Right forelimb (tissue), 1 donor: Measurements from ENCODE around the gene GRB7.
"Not testable (repeated sequence)": the region's sequence is repeated elsewhere in the genome, so short reads cannot be mapped to it uniquely, and the experiment has no call there.

Experiments used
- DNase-seq: peaks from one replicate; pipeline ENCODE4 v3.0.0-alpha.2; 2018

Gene GRB7

DNA sequence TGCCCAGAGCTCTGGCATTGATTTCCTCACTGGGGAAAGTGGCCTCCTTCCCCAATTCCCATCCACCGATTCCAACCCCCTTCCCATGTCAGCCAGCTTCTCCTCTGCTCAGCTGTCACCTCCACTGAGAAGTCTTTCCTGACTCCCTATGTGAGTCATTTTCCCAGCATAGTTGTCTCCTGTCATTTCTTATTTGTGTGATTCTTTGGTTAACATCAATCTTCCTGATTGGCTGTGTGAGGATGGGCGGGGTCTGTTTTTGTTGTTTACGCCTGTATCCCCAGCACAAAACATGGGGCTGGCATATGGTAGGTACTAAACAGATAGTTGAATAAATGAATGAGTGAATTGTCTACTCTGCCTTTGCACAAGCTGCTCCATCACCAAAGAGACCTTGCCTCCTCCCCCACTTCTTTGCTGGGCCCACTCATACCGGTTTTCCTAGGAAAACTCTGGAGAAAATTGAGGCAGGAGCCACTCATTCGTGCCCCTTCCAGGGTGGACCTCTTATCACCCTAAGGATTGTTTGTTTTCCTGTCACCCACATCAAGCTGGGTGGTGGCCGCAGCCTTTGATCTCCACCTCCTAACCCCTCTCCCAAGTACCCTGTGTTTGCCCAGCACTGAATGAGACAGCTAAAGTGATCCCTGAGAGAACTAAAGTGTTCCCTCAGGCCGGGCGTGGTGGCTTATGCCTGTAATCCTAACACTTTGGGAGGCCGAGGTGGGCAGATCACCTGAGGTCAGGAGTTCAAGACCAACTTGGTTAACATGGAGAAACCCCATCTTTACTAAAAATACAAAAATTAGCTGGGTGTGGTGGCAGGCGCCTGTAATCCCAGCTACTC is 1.2 kb upstream of the GRB7 start:
- no peak for DNase-seq

DNA sequence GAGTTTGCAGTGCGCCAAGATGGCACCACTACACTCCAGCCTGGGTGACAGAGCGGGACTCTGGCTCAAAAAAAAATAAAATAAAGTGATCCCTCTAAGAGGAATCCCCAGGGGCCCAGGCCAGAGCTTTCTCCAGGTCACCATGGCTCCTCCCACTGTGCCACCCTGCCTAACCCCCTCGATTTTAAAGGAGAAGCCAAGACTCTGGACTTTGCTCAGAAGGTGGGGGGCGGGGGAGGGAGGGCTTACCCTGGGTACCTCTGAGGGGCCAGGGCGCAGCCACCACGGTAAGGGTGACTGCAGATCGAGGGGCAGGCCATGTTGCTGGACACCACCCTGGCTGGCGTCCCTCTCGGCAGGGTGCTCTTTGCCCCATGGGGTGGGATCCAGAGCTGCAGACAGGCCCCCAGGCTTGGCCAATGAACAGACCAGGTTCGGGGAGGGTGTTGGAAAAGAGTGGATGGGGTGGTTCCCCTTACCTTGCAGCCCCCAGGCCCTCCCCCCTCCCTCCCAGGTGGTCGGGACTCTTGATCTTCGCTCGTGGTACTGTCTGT is 455 bp upstream of the GRB7 start:
- DNase-seq: no peak

DNA sequence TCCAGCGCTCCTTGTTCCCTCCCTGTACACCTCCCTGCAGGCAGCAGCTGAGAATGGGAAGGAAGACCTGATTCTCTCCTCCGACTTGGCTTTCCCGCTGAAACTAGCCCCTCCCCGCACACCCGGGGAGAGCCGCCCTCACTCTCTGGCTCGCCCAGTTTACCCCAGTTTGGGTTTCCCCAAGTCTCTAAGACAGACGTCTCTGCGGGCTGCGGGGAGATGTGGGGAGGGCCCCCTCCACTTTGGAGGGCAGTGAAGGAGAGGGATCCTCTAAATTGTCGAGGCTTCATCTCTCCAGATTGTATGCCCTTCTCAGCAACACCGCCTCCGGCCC is 797 bp downstream of the GRB7 start:
- DNase-seq: no peak

DNA sequence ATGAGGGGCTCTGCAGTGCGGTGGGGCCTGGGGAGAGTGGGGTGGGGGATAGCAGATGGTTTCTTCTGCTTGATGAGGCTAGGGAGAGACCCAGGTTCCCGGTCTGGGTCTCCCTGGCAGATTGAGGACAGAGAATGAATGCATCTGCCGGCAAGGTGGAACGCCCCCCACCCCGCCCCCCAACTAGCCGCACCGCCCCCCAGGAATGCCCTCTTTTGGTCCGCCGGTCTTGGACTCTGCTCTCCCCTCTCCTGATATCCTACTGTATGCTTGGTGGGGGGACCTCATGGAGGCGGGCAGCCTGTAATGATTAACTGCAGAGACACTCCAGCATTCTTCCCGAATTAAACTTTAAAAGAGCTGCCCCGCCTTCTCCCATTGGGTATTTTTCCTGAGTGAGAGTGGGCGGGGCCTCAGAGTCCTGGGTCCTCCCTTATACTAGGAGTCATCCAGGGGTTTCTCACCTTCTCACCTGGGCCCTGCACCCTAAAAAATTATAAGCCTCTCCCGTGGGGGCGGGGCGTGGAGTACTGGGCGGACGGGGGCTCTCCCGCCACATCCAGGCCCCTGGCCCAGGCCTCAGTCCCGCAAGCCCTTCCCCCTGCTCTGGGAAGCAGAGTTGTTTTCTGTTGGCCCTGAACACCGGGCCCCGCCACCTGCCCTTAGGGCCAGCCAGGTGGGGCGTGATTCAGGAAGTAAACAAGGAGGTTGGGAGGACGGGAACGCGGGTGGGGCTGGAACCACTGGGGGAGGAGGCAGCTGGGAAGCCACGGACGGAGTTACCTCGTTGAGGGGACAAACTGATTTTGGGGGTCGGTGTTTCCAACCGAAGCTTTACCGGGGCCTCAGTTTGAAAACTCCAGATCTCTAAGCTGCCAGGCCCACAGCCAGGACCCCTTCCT is 1.5 kb downstream of the GRB7 start:
- DNase-seq: no peak

DNA sequence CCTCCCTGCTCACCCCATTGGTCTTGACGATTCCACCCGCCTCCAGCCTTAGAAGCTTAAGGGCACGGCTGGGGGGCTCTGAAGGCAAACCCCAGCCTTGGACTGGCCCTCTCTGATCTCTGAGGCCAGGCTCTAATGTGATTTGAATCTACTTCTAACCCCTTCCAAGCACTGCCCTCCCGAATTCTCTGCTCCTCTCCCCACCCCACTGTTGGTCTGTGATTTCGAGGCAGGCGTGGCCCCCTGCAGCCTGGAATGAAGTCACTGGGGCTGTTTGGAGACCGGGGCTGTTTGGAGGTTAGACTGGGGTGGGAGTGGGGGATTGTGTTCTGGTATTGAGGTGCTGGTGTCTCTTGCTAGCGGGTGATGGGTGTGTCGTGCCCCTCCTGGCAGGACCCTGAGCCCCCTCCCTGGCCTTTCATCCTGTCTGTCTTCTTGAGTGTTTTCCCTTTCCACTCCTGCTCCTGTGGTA is 2.2 kb downstream of the GRB7 start:
- DNase-seq: no peak

DNA sequence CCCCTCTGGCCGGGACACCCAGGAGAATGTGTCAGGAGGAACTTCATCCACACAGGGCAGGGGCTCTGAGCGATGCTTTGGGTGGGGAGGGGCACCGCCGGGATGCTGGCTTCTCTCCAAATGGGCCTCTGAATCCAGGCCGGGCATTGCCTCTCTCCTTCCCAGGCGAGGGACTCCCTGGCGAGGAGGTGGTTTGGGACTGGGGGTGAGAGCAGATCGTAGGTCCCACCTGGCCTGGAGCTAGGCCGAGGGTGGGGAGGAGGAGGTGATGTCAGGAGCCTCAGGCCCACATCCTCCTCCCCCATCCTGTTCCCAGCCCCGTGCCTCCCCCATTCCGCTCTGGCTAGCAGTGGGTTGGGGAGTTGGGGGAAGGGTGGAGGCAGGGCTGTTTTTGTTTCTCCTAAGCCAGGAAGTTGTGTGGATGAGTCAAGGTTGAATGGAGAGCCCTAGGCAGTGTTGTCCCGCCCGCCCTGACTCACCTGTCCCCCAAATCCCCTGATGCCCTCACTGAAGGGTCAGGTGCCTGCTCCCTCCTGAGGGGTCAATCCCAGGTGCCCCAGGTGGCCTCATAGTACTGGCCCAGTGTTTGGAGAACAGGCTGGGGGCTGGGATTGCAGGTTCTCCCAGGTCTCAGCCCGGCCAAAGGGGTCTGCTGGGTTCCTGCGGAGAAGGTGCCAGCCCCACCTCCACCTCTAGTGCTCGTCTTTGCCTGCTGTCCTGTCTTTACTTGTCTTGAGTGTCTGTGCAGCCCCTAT is 2.8 kb downstream of the GRB7 start:
- no peak for DNase-seq

DNA sequence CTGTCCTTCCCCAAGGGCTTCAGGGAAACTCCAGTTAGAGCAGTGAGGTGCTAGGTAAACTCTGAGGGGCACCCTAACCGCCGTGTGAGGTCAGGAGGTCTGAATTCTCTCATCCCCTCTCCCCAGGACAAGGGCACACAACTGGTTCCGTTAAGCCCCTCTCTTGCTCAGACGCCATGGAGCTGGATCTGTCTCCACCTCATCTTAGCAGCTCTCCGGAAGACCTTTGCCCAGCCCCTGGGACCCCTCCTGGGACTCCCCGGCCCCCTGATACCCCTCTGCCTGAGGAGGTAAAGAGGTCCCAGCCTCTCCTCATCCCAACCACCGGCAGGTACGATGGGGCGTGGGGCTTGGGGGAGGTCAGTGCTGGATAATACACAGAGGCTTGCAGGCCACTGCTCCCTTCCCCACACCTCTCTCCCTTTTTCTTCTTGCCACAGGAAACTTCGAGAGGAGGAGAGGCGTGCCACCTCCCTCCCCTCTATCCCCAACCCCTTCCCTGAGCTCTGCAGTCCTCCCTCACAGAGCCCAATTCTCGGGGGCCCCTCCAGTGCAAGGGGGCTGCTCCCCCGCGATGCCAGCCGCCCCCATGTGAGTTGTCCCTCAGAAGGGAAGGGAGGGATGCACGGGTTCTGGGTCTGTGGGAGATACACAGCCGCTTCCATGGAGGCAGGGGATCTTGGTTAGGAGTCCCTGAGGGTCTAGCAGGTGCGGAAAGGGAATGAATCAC is 4.6 kb downstream of the GRB7 start:
- DNase-seq: no peak

DNA sequence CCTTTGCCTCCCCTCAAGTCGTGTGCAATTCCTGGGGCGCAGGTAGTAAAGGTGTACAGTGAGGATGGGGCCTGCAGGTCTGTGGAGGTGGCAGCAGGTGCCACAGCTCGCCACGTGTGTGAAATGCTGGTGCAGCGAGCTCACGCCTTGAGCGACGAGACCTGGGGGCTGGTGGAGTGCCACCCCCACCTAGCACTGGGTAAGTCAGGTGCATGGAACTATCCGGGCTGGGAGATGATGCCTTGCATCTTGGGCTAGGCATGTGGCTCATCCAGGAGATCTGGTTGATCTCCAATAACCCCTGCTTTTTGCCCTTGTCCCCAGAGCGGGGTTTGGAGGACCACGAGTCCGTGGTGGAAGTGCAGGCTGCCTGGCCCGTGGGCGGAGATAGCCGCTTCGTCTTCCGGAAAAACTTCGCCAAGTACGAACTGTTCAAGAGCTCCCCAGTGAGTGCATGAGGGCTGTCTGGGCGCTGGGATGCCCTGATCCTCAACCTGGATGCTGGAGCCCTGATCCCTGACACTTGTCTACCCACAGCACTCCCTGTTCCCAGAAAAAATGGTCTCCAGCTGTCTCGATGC is 5.2 kb downstream of the GRB7 start:
- DNase-seq: no peak

DNA sequence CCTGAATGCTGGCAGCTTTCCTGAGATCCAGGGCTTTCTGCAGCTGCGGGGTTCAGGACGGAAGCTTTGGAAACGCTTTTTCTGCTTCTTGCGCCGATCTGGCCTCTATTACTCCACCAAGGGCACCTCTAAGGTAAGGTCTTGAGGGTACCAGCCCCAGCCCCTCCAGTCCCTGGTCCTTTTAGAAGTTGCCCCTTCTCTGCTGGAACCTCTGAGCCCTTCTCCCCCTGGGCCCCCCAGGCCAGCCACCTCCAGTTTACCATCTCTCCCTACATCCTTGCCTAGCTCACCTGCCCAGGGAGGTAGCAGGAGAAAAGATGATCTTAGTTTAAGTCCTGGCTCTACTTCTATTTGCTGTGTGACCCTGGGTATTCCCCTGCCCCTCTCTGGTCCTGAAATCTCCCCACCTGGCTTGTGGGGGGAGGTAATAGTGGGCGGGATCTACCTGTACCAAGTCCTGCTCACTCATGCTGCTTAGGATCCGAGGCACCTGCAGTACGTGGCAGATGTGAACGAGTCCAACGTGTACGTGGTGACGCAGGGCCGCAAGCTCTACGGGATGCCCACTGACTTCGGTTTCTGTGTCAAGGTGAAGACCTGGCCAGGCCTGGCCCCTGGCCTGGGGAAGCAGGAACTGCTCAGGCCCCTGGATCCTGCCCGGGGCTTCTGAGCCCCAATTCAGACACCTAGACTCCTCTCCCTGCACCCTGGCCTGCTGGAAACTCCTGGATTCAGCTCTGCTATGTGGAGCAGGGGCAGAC is 6.5 kb downstream of the GRB7 start:
- DNase-seq: no peak

DNA sequence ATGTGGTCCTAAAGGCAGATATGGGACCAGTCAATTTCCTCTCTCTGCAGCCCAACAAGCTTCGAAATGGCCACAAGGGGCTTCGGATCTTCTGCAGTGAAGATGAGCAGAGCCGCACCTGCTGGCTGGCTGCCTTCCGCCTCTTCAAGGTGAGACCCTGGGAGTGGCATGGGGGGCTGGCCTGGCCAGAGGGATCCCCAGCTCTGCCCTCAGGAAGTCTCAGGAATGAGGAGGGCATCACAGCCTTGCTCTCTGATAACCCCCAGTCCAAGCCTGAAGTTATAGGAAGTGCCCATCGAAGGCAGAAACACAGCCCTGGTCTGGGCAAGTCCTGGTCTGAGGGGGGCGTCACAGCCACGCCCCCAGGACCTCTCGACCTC is 7.1 kb downstream of the GRB7 start:
- DNase-seq: no peak

DNA sequence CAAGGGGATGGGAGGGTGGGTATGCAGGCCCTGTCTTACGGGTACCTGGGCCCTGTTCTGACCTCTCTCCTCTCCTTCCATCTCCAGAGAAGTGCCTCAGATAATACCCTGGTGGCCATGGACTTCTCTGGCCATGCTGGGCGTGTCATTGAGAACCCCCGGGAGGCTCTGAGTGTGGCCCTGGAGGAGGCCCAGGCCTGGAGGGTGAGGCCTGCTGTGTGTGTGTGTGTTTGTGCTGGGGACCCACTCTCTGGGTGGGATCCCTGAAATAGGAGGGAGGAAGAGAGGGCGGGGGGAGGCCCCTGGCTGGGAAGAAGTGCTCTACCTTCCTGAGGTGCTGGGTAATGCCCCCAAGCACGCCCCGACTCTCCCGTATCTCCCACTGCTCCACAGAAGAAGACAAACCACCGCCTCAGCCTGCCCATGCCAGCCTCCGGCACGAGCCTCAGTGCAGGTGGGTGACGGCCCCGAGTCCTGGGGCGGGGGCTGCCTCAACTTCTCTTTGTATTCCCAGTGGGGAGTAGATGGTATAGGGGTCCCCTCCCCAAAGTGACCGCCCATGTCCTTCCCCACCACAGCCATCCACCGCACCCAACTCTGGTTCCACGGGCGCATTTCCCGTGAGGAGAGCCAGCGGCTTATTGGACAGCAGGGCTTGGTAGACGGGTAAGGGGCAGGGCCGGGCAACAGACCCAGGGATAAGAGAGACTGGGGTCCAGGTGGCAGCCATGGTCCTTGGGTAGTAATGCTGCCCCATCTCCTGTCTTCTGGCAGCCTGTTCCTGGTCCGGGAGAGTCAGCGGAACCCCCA is 7.8 kb downstream of the GRB7 start:
- no peak for DNase-seq

DNA sequence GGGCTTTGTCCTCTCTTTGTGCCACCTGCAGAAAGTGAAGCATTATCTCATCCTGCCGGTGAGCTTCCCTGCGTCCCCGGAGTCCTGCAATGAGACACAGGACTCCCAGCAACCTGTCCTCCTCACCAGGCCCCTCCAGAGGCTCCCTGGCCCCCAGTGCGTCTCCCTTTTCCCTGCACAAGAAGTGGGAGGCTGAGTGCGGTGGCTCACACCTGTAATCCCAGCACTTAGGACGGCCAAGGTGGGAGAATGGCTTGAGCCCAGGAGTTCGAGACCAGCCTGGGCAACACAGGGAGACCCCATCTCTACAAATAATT is 8.4 kb downstream of the GRB7 start:
- DNase-seq: no peak

DNA sequence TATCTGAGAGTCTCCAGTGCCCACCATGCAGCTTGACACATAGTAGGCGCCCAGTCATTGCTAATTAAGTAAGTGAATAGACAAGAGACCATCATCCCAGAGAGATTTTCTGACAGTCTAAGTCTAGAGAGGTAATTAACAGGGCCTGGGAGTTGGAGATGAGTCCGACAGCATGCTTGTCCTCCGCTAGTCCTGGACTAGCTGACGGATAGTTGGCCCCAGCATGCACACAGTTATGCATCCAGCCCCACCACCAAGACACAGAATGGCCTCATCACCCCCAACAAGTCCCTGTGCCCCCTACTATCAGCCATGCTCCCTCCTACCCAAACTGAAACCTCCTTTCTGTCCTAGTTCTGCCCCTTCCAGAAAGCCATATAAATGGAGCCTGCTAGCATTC is 10.0 kb downstream of the GRB7 start:
- no peak for DNase-seq

DNA sequence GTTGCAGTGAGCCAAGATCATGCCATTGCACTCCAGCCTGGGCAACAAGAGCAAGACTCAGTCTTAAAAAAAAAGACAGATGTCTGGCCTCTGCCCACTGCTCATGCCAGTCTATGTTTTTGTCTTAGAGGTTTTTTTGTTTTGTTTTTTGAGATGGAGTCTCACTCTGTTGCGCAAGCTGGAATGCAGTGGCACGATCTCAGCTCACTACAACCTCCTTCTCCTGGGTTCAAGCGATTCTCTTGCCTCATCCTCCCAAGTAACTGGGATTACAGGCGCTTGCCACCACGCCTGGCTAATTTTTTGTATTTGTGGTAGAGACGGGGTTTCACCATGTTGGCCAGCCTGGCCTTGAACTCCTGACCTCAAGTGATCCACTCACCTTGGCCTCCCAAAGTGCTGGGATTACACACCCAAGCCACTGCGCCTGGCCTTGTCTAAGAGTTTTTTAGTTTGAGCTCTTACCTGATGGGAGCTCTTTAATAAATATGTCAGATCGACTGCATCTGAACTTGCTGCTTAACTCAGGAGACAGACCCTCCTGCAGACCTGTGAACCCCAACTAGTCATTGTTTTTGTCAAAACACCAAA is 10.8 kb downstream of the GRB7 start:
- DNase-seq: not testable (repeated sequence)

DNA sequence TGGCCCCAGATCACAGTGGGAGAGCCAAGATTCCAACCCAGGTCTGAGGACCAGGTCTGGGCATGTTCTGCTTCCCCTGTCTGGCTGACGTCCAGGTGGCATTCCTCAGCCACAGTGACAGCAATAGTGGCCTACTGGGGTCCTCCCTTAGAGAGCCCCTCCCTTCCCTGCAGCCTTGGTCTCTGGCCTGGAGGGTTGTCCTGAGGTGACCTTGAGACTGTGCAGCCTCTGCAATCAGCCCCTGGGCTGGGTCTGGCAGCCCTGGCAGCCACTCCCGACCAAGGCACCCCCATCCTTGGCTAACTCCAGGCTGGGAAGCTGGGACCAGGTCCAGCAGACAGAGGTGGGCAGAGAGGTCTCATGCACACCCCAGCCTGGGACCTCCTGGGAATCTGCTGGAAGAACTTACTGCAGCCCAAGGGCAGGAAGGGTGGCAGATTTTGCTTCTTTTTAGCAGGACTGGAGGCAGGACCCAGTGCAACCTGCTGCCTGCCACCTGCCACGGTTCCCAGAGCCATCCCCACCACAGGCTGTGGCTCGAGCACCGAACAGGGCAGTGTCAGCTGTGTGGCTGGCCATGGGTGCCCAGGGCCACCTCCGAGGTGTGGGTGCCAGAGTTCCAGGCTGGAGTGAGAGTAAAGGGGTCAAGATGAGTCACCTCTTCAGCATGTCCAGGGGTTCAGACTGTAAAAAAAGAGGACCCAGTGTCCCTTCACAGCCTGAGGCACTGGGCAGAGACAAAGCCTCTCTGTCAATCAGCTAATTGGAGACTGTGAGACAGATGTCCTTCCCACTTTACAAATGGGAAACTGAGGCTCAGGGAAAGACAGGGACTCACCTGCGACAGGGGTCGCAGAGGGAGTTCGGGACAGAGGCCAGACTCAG is 12.6 kb downstream of the GRB7 start:
- DNase-seq: no peak

DNA sequence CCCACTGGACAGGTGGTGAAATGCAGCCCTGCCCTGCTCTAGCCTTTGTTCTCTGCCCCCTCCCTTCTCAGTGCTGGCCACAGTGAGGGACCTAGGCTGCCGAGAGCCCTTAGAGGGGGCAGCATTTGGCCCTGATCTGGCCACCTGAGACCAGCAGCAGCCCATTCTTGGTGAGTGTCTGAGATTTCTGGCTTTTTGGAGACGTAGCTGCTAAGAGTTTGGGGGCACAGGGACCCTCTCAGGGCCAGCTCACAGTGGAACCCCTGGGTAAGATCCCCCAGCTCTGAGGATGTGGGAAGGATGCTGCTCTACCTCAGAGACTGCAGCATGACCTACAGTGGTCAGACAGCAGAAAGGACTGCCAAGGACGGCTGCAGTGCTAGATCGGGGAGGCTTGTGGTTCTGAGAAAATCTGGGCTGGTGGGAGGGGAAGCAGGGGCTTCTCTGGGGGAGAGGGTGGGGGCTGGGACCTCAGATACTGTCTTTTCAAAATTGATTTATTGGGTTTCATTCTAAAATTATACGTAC is 13.3 kb downstream of the GRB7 start:
- DNase-seq: no peak

DNA sequence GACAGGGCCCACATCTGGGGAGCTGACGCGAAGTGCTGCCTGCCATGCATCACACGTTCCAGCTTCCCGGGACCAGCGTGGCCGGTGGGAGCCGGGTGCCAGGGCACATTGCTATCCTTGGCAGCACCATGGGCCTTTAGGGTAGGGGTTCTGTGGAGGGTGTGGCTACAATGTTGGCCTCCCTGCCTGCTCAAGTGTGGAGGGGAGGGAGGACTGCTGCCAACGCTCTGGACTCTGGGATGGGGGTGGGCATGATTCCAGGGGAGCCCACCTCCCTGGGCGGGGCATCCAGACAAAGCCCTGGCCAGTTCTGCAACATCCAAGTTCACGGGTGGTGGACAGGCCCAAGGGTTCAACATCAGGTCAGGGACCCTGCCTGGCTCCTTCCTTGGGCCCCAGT is 13.9 kb downstream of the GRB7 start:
- no peak for DNase-seq

DNA sequence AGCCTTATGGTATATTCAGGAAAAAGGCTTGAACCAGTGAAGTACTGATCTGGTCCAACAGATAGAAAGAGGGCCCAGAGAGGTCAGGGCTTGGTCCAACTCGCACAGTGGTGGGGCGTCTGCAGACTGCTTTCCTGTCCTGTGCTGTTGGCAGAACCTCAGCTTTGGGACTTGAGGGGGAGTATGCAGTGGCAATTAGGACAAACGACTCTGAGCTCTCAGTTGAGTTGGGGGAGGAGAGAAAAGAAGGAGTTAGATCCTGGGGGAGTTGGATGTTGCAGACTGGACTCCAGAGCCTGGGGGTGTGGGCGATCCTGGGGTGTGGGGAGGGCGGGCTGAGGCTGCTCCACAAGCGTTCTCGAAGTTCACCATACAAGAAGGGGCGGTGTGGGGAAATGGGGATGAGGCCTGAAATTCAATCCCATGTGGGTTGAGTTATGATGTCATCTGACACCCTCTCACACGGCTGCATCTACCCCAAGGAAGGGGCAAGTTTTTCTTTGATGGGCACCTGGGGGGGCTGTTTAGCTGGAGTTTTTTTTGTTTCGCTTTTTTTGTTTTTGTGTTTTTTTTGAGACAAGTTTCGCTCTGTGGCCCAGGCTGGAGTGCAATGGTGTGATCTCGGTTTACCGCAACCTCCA is 14.6 kb downstream of the GRB7 start:
- no peak for DNase-seq
